ENCODE measurements around the gene NUBPL.
"Not testable (repeated sequence)": the region's sequence is repeated elsewhere in the genome, so short reads cannot be mapped to it uniquely, and the experiment has no call there.

Gene NUBPL

DNA sequence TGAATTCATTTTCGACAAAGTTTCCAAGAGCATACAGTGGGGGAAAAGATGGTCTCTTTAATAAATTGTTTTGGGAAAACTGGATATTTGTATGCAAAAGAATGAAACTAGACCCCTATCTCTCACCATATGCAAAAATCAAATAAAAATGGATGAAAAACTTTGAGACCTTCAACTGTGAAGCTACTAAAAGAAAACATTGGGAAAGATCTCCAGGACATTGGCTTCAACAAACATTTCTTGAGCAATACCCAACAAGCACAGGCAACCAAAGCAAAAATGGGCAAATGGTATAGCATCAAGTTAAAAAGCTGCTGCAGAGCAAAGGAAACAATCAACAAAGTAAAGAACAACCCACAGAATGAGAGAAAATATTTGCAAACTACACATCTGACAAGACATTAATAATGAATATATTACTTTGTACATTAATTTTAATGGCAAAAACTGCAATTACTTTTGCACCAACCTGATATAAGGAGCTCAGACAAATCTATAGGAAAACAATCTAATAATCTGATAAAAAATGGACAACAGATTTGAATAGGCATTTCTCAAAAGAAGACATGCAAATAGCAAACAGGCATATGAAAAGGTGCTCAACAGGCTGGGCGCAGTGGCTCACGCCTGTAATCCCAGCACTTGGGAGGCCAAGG lies 50.7 kb downstream of the NUBPL start:
- no peaks in the 10 kb centered on the region for H3K4me1 Mint-ChIP-seq
- TF ChIP-seq CTCF (IDR thresholded peaks at IDR 0.05; ENCODE audit: unreplicated experiment in 3 of 3) = no peak

GRCh38 chr14:31613188-31613587 lies 52.0 kb downstream of the NUBPL start:
- Mint-ChIP-seq H3K36me3 (ENCODE audit: low read depth) (peaks cover 42% of the 10 kb centered on the region), H3K9me3 (peaks cover 51% of the 10 kb centered on the region), H3K27me3 (ENCODE audit: low read depth) (no peaks in the 10 kb centered on the region), H3K4me1 (no peaks in the 10 kb centered on the region), H3K27ac (no peak overlapping the region), H3K4me3 (no peak overlapping the region)
- no peak for TF ChIP-seq CTCF (IDR thresholded peaks at IDR 0.05; ENCODE audit: unreplicated experiment in 3 of 3)

More for the DNA sequence above, 50.7 kb downstream of the NUBPL start:
- Mint-ChIP-seq H3K36me3 (ENCODE audit: low read depth) (peaks cover 42% of the 10 kb centered on the region), H3K27me3 (ENCODE audit: low read depth) (no peaks in the 10 kb centered on the region), H3K4me3 (no peak overlapping the region), H3K9me3 (peaks cover 53% of the 10 kb centered on the region), H3K27ac (no peak overlapping the region)

DNA sequence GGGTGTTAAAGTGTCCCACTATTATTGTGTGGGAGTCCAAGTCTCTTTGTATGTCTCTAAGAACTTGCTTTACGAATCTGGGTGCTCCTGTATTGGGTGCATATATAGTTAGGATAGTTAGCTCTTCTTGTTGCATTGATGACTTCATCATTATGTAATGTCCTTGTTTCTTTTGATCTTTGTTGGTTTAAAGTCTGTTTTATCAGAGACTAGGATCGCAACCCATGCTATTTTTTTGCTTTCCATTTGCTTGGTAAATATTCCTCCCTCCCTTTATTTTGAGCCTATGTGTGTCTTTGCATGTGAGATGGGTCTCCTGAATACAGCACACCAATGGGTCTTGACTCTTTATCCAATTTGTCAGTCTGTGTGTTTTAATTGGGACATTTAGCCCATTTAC lies 57.7 kb downstream of the NUBPL start:
- not testable (repeated sequence) for H3K4me1 Mint-ChIP-seq; H3K4me3 Mint-ChIP-seq; H3K27me3 Mint-ChIP-seq (ENCODE audit: low read depth); H3K27ac Mint-ChIP-seq
- Mint-ChIP-seq H3K36me3 (ENCODE audit: low read depth) (peaks cover 72% of the 10 kb centered on the region), H3K9me3 (peaks cover 64% of the 10 kb centered on the region)

GRCh38 chr14:31619440-31619839 lies 58.2 kb downstream of the NUBPL start:
- no peaks in the 10 kb centered on the region for H3K27me3 Mint-ChIP-seq (ENCODE audit: low read depth)

GRCh38 chr14:31620898-31621297 lies 59.7 kb downstream of the NUBPL start:
- H3K4me1 Mint-ChIP-seq; H3K4me3 Mint-ChIP-seq; H3K27me3 Mint-ChIP-seq (ENCODE audit: low read depth); H3K27ac Mint-ChIP-seq: not testable (repeated sequence)
- peaks cover 65% of the 10 kb centered on the region for H3K9me3 Mint-ChIP-seq
- H3K36me3 Mint-ChIP-seq (ENCODE audit: low read depth) = peaks cover 73% of the 10 kb centered on the region

More at GRCh38 chr14:31619440-31619839, 58.2 kb downstream of the NUBPL start:
- H3K4me1 Mint-ChIP-seq = no peaks in the 10 kb centered on the region
- peaks cover 69% of the 10 kb centered on the region for H3K9me3 Mint-ChIP-seq
- H3K27ac Mint-ChIP-seq = no peak overlapping the region
- peaks cover 76% of the 10 kb centered on the region for H3K36me3 Mint-ChIP-seq (ENCODE audit: low read depth)
- TF ChIP-seq CTCF (IDR thresholded peaks at IDR 0.05; ENCODE audit: unreplicated experiment in 3 of 3) = no peak
- H3K4me3 Mint-ChIP-seq = no peak overlapping the region

- Mint-ChIP-seq H3K36me3 (ENCODE audit: low read depth) (peaks cover 66% of the 10 kb centered on the region), H3K4me3 (no peak overlapping the region), H3K27me3 (ENCODE audit: low read depth) (no peaks in the 10 kb centered on the region)
These were observed 60.9 kb downstream of the NUBPL start for GRCh38 chr14:31622060-31622459.

GRCh38 chr14:31652900-31653299 lies 91.7 kb downstream of the NUBPL start:
- not testable (repeated sequence) for H3K27ac Mint-ChIP-seq; H3K27me3 Mint-ChIP-seq (ENCODE audit: low read depth); H3K4me1 Mint-ChIP-seq; H3K4me3 Mint-ChIP-seq
- Mint-ChIP-seq H3K9me3 (peaks cover 28% of the 10 kb centered on the region), H3K36me3 (ENCODE audit: low read depth) (peaks cover 43% of the 10 kb centered on the region)

More at GRCh38 chr14:31622060-31622459, 60.9 kb downstream of the NUBPL start:
- H3K4me1 Mint-ChIP-seq = no peaks in the 10 kb centered on the region
- H3K27ac Mint-ChIP-seq = no peak overlapping the region
- peaks cover 56% of the 10 kb centered on the region for H3K9me3 Mint-ChIP-seq
- TF ChIP-seq CTCF (IDR thresholded peaks at IDR 0.05; ENCODE audit: unreplicated experiment in 3 of 3) = no peak
